ENCODE measurements around the gene WNT3A. TPM values are rescaled to one million over a fixed set of nuclear protein-coding genes. Genes with fewer than 3 reads are reported as not detected.
A peak's percentile ranks its signal among the peaks of the same experiment; 100 is the strongest.

WNT3A gene
- total and polyA plus RNA-seq, 10 donors, result not detected

DNA sequence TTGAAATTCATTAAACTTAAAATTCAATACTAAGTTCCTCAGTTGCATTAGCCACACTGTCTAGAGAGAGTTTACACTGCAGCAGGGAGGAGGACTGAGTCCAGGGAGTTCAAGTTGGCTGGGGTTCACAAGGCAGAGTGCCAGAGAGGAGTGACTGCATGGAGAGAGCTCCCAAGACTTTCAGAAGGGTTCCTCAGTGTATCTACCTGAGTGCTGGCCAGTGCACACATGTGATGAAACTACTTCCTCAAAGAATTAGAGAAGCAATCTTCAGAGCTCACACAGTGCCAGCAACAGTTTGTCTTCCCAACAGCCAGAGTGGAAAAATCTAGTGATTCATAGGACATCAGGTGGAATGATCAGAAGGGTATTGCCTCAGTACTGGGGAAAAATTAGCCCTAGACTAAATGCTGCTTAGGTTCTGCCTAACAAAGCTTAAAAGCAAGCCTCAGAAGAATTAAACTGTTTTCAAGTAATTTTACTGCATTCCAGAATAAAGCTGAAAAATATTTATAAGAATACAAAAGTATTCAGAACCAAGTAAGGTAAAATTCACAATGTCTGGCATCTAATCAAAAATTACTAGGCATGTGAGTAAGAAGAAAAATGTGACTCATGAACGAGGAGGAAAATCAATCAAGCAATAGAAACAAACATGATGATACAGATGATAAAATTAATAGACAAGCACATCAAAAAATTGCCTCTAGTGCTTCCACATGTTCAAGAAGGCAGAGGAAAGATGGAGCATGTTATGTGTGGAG, 10.4 kb upstream of the WNT3A start:
- Histone ChIP-seq H3K9me3 (peaks cover 0 to 43% (median 32%) of the 10 kb centered on the region in 8 donors), H3K4me3 (no peak overlapping the region), H3K36me3 (no peaks in the 10 kb centered on the region), H3K4me1 (no peaks in the 10 kb centered on the region), H3K27me3 (replicated peaks in 1 of 7) (peaks cover 0 to 49% (median 0%) of the 10 kb centered on the region in 7 donors), H3K27ac (no peak overlapping the region)
- WGBS, 5 donors, result 12 to 31% (median 25%) methylated on average over 1 of the region's 1 CpG
- intact Hi-C loops (cut with DNase I; ENCODE audit: low total_unique reads), result no loop called here
- no peak for TF ChIP-seq POLR2A (IDR thresholded peaks at IDR 0.05)
- TF ChIP-seq, protein P1, sequence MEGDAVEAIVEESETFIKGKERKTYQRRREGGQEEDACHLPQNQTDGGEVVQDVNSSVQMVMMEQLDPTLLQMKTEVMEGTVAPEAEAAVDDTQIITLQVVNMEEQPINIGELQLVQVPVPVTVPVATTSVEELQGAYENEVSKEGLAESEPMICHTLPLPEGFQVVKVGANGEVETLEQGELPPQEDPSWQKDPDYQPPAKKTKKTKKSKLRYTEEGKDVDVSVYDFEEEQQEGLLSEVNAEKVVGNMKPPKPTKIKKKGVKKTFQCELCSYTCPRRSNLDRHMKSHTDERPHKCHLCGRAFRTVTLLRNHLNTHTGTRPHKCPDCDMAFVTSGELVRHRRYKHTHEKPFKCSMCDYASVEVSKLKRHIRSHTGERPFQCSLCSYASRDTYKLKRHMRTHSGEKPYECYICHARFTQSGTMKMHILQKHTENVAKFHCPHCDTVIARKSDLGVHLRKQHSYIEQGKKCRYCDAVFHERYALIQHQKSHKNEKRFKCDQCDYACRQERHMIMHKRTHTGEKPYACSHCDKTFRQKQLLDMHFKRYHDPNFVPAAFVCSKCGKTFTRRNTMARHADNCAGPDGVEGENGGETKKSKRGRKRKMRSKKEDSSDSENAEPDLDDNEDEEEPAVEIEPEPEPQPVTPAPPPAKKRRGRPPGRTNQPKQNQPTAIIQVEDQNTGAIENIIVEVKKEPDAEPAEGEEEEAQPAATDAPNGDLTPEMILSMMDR (IDR thresholded peaks at IDR 0.05 in 8 of 11, conservative IDR thresholded peaks at IDR 0.05 in 3 of 11), result no peak
- no peak for TF ChIP-seq POLR2AphosphoS5 (IDR thresholded peaks at IDR 0.05)
- no peak for DNase-seq

DNA sequence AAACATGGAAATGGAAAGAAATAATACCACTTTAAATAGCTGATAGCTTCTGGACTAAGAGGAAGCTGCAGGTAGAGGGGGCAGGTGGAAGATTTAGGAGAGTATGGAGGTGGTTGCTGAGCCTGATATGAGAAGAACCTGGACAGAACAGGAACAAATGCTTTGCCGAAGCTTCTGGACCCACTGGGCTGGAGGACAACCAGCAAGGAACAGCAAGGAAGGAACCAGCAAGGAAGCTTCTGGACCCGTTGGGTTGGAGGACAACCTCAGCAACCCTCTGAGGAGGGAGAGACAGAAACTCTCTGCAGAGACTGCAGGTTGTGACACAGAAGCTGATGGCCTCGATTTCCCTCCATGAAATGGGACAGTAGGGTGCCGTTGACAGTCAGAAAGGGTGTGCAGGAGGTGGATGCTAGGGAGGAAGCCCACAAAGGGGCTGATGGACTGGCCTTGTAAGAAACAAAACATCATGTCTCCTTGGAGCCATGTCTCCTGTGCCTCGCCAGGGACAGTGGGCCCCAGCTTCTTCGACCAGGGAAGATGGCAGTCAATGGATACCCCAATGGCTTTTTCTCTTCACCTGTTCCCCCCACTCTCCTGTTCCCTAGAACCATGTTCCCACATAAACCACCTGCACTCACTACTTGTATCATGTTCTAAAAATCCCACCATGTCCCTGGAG, 8.3 kb upstream of the WNT3A start:
- TF ChIP-seq POLR2AphosphoS5 (IDR thresholded peaks at IDR 0.05) (no peak), POLR2A (IDR thresholded peaks at IDR 0.05) (no peak)
- TF ChIP-seq, protein P1 (IDR thresholded peaks at IDR 0.05 in 8 of 11, conservative IDR thresholded peaks at IDR 0.05 in 3 of 11), result no peak
- Histone ChIP-seq H3K4me3 (no peak overlapping the region), H3K9me3 (peaks cover 0 to 40% (median 31%) of the 10 kb centered on the region in 8 donors), H3K36me3 (no peaks in the 10 kb centered on the region), H3K27ac (no peak overlapping the region), H3K4me1 (no peaks in the 10 kb centered on the region), H3K27me3 (replicated peaks in 1 of 7) (peaks cover 0 to 61% (median 7%) of the 10 kb centered on the region in 7 donors)
- WGBS, 5 donors, result 67 to 80% (median 73%) methylated on average over 6 of the region's 6 CpGs
- peak; percentile 23 for DNase-seq
- intact Hi-C loops (cut with DNase I; ENCODE audit: low total_unique reads), result no loop called here

DNA sequence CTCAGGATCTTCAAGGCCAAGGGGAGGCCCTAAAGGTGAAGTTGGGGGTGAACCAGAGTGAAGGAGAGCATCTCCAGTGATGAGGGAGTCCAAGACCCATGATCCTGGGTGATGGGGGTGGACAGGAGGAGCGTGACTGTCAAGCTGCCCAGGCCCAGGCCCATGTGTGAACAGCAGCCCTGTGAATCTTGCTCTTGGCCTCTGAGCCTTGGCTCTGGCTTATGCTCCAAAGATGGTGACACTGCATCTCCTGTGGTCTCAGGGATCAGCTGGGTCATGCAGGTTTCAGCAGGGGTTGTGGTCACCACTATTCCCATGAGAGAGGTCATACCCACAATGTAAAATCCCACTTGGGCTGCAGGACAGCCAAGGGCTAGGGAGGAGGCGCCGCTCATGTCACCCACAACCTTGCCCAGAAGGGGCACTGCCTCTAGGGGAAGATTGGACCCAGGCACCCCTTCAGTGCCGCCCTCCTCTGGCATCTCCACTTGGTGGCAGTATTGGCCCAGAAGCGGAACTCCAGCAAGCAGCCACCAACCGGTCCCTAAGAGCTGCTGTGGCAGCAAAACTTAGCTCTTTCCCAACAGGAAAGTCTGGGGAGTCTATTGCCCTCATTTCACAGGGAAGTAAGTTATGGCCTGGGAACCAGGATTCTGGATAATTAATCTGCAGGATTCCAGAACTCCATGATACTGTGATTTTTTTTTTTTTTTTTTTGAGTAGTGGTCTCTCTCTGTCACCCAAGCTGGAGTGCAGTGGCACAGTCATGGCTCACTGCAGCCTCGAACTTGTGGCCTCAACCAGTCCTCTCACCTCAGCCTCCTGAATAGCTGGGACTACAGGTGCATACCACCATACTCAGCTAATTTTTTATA, 7.5 kb upstream of the WNT3A start:
- DNase-seq, result peak; percentile 88

More for the DNA sequence above, 7.5 kb upstream of the WNT3A start:
- intact Hi-C loops (cut with DNase I; ENCODE audit: low total_unique reads), result no loop called here
- WGBS, 5 donors, result 12 to 22% (median 17%) methylated on average over 6 to 7 of the region's 7 CpGs
- Histone ChIP-seq H3K27me3 (replicated peaks in 1 of 7) (peaks cover 0 to 63% (median 13%) of the 10 kb centered on the region in 7 donors), H3K36me3 (no peaks in the 10 kb centered on the region), H3K4me1 (peaks cover 0 to 2% (median 0%) of the 10 kb centered on the region in 6 donors), H3K27ac (no peak overlapping the region), H3K4me3 (no peak overlapping the region), H3K9me3 (peaks cover 0 to 40% (median 31%) of the 10 kb centered on the region in 8 donors)
- TF ChIP-seq POLR2A (IDR thresholded peaks at IDR 0.05) (no peak), POLR2AphosphoS5 (IDR thresholded peaks at IDR 0.05) (peak in 2 of 3 donors; percentile 13 to 33)
- TF ChIP-seq, protein P1 (IDR thresholded peaks at IDR 0.05 in 8 of 11, conservative IDR thresholded peaks at IDR 0.05 in 3 of 11), result peak; percentile 44 to 84 (median 75)

All from spleen (tissue), 11 donors.